ENCODE measurements around the gene PRKCG. TPM values are rescaled to one million over a fixed set of nuclear protein-coding genes. Genes with fewer than 3 reads are reported as not detected.

PRKCG gene
- total RNA-seq, 1 experiment from 2014 or later = 2.8 TPM

- H3K27ac ChIP-seq (ENCODE audit: low read depth, low read length) = no peak overlapping the region
- ChIA-PET POLR2A (no interaction called here), CTCF (no interaction called here), RAD21 (ENCODE audit: low non-redundant PET in 1 of 2, low total read pairs in 2 of 2, uncharacterized antibody in 2 of 2, unreplicated experiment in 2 of 2) (no interaction called here)
- no TSS peak for BruUV-seq (replicated peaks)
- peak overlapping the region; percentile 36 for H3K4me2 ChIP-seq (ENCODE audit: low read length)
- no peak overlapping the region for H3K4me3 ChIP-seq (replicated peaks in 1 of 2; ENCODE audit: low read depth in 1 of 2, low read length in 2 of 2)
- TF ChIP-seq RAD21 (IDR thresholded peaks at IDR 0.05; ENCODE audit: low read depth) (no peak), SP1 (IDR thresholded peaks at IDR 0.05; ENCODE audit: low read depth) (no peak), ZFX (IDR thresholded peaks at IDR 0.05) (no peak), EZH2 (IDR thresholded peaks at IDR 0.05) (no peak), FOSL1 (IDR thresholded peaks at IDR 0.05; ENCODE audit: low read depth) (no peak), ZBTB33 (IDR thresholded peaks at IDR 0.05; ENCODE audit: extremely low read depth, insufficient replicate concordance, low read length) (no peak), CBX3 (IDR thresholded peaks at IDR 0.05; ENCODE audit: low read depth) (no peak), REST (IDR thresholded peaks at IDR 0.05; ENCODE audit: low read depth) (no peak), EGR1 (IDR thresholded peaks at IDR 0.05; ENCODE audit: low read depth) (no peak), TCF7L2 (IDR thresholded peaks at IDR 0.05; ENCODE audit: borderline replicate concordance, extremely low read depth, insufficient read depth, insufficient read length) (no peak), SIN3A (IDR thresholded peaks at IDR 0.05; ENCODE audit: low read depth) (no peak), YY1 (IDR thresholded peaks at IDR 0.05; ENCODE audit: extremely low read depth, insufficient replicate concordance, low read depth, low read length) (no peak)
- TF ChIP-seq, protein P1, sequence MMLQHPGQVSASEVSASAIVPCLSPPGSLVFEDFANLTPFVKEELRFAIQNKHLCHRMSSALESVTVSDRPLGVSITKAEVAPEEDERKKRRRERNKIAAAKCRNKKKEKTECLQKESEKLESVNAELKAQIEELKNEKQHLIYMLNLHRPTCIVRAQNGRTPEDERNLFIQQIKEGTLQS (IDR thresholded peaks at IDR 0.05) = no peak
- TF ChIP-seq, protein P2, sequence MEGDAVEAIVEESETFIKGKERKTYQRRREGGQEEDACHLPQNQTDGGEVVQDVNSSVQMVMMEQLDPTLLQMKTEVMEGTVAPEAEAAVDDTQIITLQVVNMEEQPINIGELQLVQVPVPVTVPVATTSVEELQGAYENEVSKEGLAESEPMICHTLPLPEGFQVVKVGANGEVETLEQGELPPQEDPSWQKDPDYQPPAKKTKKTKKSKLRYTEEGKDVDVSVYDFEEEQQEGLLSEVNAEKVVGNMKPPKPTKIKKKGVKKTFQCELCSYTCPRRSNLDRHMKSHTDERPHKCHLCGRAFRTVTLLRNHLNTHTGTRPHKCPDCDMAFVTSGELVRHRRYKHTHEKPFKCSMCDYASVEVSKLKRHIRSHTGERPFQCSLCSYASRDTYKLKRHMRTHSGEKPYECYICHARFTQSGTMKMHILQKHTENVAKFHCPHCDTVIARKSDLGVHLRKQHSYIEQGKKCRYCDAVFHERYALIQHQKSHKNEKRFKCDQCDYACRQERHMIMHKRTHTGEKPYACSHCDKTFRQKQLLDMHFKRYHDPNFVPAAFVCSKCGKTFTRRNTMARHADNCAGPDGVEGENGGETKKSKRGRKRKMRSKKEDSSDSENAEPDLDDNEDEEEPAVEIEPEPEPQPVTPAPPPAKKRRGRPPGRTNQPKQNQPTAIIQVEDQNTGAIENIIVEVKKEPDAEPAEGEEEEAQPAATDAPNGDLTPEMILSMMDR (IDR thresholded peaks at IDR 0.05 in 2 of 3, conservative IDR thresholded peaks at IDR 0.05 in 1 of 3; ENCODE audit: borderline replicate concordance in 1 of 3, insufficient read depth in 1 of 3, low read depth in 2 of 3, low read length in 2 of 3) = no peak
- peaks cover 0 to 12% of the 10 kb centered on the region in 2 experiments; a peak in 2 of 4 replicates for H3K4me1 ChIP-seq (ENCODE audit: control insufficient read depth in 1 of 2, insufficient read depth in 2 of 2, low read length in 2 of 2)
- no peaks in the 10 kb centered on the region for H4K20me1 ChIP-seq (ENCODE audit: insufficient read depth)
- H3K9ac ChIP-seq (ENCODE audit: low read length) = no peak overlapping the region
- H3K79me2 ChIP-seq (ENCODE audit: insufficient read depth, low read length) = no peaks in the 10 kb centered on the region
- ATAC-seq (peak; percentile 39; the same call in 1 of the 2 replicates), DNase-seq (ENCODE audit: low read depth, low spot score) (no peak)
- H2AFZ ChIP-seq (ENCODE audit: low read depth, low read length, poor library complexity, severe bottlenecking) = peak overlapping the region; percentile 74
- no peaks in the 10 kb centered on the region for H3K36me3 ChIP-seq (ENCODE audit: control insufficient read depth in 1 of 2, insufficient read depth in 2 of 2, low read length in 2 of 2)
- H3K9me2 ChIP-seq (ENCODE audit: insufficient read depth) = no peaks in the 10 kb centered on the region
- intact Hi-C loops (cut with micrococcal nuclease) = loop anchor here (5.0 kb wide), 1 partner anchor 115 kb away; no protein-coding TSS in a partner anchor
- H3K27me3 ChIP-seq (ENCODE audit: insufficient read depth, low read length) = peaks cover 14% of the 10 kb centered on the region; the same call in 1 of the 2 replicates
- no peaks in the 10 kb centered on the region for H3K9me3 ChIP-seq (ENCODE audit: control insufficient read depth in 1 of 2, insufficient read depth in 1 of 2, low read depth in 1 of 2, low read length in 2 of 2)
Observed at GRCh38 chr19:53907193-53907581, 25.2 kb downstream of the PRKCG start.
